Measurements from ENCODE around the gene ZNF728.
"Not testable (repeated sequence)": the region's sequence is repeated elsewhere in the genome, so short reads cannot be mapped to it uniquely, and the experiment has no call there.

The ZNF728 gene

DNA sequence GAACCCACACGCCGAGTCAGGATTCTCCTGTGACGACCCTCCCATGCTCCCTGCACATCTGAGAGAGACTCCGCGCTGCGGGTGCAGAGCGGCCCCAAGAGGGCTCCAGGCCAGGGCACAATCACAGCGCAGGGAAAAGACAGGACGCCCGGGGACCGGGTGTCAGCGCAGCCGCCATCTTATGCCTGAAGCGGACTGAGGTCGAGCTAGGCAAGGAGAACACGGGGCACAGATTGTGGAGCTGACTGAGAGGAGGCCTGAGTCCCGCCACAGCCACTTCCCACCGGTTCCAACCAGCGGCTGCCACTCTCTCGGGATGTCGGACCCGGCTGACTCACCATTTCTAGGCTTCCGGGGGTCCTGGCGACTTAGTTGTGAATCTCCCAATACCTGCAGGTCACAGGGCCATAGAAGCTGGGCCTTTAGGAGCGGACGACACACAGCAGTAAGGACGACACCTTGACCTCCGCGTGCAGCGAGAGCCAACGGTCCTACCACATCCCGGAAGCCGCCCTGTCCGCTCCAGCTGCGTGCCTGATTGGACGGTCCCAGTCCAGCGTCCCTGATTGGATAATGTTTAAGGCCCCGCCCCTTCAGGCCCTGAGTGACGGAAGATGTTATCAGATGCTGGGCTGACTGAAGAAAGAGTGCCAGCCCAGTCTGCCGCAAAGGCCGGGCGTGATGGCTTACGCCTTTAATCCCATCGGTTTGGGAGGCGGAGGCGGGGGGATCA, at the start of gene ZNF728:
ZNF728 (minus strand) TSS at position 487 of the 733 bp plus-strand sequence; CDS start at position 341, 146 bp downstream.
- DNase-seq = no peak

DNA sequence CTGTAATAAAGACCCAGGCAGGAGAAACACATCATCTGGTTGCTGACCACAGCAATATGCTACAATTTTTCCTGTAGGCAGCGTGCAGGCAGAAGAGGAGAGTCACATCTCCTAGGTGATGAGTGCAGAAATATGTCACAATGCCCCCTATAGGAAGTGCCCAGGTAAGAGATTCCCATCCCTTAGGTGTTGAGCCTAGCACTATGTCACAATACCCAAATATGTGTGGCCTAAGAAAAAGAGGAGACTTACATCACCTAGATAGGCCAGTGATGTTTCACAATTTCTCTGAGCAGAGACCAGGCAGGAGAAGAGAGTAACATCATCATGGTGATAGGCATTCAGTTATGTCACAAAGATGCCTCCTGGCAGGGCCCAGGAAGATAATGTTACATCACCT, 49.4 kb upstream of the ZNF728 start:
- DNase-seq = no peak

DNA sequence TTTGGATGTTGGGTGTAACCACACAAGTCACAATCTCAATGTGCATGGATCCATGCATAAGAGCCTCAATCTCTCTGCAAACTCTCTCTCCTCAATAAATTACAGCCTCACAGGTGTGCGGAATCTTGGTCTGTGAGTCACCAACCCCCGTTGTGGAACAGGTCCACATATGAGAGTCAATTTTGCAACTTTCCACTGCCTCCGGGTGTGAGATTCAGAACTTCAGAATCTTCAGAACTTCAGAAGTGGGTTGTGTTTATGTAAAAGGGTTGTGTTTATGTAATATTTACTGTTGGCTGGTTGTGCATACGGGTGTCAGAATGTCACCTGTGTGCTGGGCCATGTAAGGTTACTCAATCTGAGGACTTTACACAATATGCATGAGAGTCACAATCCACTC, 46.3 kb upstream of the ZNF728 start:
- DNase-seq = no peak

DNA sequence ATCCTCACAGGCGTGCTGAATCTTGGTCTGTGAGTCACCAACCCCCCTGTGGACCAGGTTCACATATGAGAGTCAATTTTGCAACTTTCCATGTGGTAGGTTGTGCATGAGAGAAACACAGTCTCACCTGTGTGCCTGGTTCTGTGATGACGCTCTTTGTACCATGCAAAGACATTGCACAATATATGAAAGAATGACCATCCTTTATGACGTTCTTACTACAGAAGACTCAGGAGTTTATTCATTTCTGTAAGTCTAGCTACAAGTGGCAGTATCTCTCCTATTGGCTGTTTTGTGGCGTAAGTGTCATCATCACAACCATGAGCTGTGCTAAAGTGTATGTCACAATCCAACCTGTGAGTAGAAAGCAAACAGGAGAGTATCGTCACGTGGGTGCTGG, 43.8 kb upstream of the ZNF728 start:
- no peak for DNase-seq

DNA sequence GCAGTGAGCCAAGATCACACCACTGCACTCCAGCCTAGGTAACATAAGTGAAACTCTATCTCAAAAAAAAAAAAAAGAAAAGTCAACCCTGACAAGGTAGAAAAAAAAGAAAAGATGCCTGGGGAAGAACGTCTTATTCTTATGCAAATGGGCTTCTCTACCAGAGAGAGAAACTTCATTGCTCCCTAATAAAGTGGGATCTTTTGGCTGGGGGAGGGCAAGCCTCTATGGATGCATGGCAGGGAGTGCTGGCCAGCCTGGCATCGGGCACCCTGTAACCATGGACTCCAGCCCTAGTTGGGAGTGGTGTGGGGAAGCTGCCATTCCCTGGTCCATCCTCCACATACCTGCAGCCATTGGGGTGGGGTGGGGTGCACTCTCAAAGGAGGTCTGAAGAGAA, 30.7 kb upstream of the ZNF728 start:
- no peak for DNase-seq

DNA sequence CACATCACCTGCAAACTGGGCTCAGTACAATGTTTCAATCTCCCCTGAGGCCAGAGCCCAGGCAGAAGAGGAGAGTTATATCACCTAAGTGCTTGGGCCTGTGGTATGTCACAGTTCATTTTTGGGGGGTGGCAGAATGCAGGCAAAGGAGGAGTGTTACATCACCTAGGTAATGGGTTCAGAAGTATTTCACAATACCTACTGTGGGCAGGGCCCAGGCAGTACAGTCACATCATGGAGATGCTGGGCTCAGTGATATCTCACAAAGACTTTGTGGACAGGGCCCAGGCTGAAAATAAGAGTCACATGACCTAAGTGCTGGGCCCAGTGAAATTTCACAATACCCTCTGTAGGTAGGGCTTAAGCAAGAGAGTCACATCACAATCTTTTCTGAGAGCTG, 12.7 kb upstream of the ZNF728 start:
- DNase-seq = no peak

DNA sequence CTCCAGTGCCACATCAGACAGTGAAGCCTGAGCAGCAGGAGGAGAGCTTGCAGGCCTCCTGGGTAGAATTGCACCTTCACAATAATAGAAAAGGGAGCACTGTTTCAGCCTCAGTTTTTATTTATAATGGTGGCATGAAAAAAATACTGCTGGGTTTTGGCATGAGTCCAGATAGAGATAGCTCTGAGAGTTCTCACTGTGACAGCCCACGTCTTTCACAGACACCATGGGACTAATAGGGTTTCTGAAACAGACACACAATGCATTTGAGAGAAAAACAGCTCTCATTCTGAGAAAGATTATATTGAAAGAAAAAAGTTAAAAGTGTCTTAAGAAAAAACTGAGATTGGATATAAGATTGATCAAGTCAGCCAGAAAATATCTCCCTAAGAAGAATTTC, 8.0 kb downstream of the ZNF728 start:
- not testable (repeated sequence) for DNase-seq

DNA sequence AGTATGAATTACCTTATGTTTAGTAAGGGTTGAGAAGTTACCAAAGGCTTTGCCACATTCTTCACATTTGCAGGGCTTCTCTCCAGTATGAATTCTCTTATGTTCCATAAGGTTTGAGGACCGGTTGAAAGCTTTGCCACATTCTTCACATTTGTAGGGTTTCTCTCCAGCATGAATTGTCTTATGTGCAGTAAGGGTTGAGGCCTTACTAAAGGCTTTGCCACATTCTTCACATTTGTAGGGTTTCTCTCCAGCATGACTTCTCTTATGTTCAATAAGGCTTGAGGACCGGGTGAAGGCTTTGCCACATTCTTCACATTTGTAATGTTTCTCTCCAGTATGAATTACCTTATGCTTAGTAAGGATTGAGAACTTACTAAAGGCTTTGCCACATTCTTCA, 26.7 kb downstream of the ZNF728 start:
- DNase-seq = no peak

DNA sequence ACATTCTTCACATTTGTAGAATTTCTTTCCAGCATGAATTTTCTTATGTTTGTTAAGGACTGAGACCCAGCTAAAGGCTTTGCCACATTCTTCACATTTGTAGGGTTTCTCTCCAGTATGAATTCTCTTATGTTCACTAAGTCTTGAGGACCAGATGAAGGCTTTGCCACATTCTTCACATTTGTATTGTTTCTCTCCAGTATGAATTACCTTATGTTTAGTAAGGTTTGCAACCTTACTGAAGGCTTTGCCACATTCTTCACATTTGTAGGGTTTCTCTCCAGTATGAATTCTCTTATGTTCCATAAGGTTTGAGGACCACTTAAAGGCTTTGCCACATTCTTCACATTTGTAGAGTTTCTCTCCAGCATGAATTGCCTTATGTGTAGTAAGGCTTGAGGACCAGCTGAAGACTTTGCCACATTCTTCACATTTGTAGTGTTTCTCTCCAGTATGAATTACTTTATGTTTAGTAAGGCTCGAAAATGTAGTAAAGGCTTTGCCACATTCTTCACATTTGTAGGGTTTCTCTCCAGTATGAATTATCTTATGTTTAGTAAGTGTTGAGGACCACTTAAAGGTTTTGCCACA, 27.3 kb downstream of the ZNF728 start:
- not testable (repeated sequence) for DNase-seq

DNA sequence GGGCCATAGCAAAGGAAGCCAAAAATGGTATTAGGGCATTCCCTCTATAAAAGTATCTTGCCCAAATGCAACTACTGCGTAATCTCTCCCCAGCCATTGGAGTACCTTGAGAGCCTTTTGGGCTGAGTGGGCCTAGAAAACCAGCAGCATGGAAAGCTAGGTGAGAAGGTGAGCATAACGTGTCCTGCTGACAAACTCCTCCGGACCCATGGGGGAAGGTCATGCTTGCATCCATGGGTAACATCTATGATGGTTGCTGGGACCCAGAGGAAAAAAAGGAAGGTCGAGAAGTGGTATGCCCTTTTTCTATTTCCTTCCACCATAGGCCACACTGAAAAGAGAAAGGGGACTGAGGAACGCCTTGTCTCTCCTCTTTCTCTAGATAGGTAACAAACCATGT, 57.4 kb downstream of the ZNF728 start:
- peak; percentile 2 for DNase-seq

DNA sequence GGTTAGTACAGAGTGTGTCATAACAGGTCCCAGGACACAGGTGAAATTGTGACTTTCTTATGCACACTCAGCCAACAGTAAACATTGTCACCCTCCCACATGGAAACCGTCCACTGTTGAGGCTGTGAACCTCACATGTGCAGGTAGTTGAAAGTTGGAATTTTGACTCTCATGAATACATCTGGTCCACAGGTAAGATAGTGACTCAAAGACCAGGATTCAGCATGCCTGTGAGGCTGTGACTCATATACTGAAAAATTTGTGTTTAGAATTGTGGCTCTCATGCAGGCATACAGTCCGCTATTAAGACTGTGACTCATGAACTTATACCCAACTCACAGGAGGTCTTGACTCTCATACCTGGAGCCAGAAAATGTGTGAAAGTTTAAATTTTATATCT, 67.8 kb downstream of the ZNF728 start:
- no peak for DNase-seq

DNA sequence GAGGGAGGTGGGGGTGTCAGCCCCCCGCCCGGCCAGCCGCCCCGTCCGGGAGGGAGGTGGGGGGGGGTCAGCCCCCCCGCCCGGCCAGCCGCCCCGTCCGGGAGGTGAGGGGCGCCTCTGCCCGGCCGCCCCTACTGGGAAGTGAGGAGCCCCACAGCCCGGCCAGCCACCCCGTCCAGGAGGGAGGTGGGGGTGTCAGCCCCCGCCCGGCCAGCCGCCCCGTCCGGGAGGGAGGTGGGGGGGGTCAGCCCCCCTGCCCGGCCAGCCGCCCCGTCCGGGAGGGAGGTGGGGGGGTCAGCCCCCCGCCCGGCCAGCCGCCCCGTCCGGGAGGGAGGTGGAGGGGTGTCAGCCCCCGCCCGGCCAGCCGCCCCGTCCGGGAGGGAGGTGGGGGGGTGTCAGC, 75.4 kb downstream of the ZNF728 start:
- not testable (repeated sequence) for DNase-seq

DNA sequence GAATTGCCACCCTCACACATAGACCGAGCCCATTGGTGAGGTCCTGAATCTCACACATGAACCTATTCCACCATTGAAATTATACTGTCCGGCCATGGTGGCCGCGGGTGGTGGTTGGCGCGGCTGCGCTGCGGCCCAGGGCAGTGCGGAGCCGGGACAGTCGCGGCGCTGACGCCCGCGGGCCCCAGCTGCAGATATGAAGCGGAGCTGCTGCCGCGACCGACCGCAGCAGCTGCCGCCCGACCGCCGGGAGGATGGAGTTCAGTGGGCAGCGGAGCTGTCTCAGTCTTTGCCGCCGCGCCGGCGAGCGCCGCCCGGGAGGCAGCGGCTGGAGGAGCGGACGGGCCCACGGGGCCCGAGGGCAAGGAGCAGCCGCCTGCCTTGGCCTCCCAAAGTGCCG, 77.8 kb downstream of the ZNF728 start:
- not testable (repeated sequence) for DNase-seq
